CD4-positive, alpha-beta T cell treated with Interleukin-1 beta for 1 hour (primary cell): ENCODE measurements around the gene PDCD6IP.
"Not testable (repeated sequence)": the region's sequence is repeated elsewhere in the genome, so short reads cannot be mapped to it uniquely, and the experiment has no call there.

Source experiments
- DNase-seq, 2 donors: peaks; one replicate each; pipeline ENCODE4 v3.0.0-alpha.2; 2020 to 2022

The PDCD6IP gene

DNA sequence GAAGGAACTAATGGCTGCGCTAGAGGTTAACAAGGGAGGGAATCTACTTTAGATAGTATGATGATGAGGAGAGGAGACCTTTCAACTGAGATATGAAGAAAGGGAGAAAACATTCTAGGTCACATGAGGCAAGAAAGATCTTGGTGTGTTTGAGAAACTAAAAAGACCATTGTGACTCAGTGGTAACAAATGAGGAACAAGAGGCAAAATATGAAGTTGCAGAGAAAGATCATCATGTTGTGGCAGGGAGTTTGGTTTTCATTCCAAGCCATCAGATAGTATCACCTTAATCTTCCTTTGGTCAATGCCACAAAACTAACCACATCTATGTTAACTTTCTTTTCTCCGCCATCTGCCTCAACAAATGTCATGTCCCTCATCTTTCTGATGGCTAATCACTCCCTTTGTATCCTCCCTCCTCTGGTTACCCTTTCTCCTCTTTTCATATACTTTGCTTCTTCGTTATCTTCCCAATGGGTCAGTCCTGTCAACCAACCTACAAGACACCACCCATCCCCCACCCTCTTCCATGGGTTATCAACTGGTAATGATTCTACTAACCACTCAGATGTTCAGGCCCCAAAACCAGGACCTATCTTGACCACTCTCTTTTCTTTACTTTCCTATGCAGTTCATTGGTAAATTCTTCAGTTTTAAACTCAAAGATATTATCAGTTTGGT lies 2.4 kb upstream of the PDCD6IP start:
- no peak for DNase-seq

DNA sequence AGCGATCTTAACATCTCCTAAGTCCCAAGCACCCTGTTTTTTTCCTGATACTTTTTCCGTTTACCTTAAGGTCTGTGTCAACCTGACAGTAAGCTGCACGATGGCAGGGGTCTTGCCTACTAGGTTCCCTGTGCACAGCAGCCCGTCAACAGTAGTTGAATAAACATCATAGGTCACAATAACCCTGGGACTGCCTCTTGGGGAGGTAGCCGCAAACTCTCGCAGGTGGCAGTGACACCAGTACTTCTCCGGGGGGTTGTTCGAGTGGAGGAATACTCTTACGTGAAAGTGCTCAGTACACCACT lies 365 bp upstream of the PDCD6IP start:
- DNase-seq, result no peak

DNA sequence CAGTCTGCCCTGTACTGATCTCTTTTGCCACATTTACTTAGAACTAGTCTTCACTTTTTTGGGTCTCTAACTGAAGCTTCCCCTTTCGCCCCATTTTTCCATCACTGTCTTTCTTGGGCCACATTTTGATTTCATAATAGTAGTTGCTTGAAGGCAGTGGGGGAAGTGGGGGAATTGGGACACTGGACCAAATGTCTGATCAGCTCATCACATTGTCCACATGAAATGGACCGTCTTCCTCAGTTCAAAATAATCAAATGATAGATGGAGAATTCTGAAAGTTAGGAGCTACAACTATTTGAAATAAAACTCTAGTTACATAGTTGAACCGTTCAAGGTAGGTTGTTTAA lies 747 bp downstream of the PDCD6IP start:
- no peak for DNase-seq

DNA sequence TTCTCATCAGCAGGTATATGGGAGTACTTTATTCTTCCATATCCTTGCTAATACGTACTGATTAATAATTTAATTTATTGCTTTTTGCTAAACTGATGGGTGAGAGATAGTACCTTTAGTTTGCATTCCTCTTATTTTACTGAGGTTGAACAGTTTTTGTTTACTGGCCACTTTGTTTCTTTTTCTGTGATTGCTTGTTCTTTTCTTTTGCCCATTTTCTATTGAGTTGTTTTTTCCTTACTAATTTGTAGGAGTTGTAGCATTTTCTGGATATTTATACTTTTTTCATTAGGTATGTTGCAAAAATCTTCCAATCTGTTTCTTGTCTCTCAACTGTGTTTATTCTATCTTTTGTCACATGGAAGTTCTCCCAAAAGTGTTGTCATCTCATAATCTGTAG lies 4.8 kb downstream of the PDCD6IP start:
- DNase-seq, result no peak

DNA sequence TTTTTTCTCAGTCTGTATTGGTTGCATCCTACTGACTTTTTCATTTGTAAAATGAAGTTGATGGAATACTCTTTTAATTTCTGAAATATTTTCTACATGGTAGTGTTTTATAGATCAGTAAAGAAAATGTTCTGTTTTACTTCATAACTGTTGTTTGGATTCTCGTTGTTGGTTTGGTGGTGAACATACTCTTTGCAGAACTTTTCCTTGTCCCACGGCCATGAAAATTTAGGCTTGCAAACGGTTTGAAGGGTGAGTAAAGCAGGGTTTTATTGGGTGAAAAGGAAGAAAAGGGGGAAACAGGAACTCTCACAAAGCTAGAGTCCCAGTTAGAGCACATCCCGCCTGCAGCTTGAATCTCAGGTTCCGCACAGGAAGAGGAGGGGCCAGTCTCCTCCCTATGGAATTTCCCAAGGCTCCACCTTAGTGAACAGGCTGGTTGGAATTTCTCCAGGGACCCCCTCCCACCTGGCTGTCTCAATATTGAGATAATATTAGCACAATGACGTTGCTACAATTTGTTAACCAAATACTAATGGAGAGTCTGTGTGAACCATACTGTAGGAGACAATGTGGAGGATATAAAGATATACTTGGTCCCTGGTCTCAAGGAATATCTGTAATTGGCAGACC lies 5.6 kb downstream of the PDCD6IP start:
- no peak for DNase-seq

DNA sequence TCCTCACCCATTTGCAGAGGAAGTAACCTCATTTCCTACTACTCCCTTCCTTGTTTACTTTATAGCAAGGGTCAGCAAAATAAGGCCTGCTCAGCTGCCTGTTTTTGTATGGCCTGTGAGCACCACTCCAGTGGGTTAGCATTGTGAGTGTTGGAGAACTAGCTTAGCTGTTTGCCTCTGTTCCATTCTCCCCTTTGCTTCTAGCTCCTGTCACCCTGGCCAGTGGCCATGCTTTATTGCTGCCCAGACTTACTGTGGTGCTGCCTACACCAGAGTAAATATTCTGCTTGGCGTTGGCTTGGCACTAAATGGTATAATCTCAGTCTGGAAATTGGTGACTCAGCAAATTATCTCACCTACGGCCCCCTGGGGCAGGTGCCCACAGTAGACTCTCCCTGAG lies 8.8 kb downstream of the PDCD6IP start:
- DNase-seq, result no peak

DNA sequence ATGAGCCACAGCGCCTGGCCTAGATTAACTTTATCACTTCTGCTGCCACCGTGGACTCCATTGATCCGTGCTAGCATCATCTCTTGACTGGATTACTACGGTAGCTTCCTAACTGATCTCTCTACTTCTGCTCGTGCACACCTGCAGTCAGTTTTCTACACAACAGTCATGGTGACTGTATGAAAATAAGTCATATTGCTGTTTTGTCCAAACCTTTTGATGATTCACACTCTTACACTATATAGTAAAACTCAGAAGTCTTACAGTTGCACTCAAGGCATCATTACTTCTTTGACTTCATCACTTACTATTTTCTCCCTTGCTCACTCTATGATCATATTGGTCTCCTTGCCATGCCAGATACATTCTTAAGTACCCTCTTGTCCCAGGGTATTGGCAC lies 10.1 kb downstream of the PDCD6IP start:
- DNase-seq, result no peak

DNA sequence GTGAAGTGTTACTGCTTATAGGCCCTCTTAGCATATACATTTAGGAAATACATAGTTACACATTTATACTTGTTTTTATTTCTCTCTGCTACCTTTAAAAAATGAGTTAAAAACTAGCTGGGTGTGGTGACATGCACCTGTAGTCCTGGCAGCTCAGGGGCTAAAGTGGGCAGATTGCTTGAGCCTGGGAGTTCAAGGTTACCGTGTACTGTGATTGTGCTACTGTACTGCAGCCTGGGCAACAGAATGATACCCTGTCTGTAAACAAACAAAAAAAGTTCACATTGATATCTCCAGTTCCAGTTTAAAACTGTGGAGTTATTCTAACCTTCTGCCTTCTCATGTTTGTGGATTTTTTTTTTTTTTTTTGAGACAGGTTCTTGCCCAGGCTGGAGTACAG lies 12.1 kb downstream of the PDCD6IP start:
- DNase-seq, result no peak

DNA sequence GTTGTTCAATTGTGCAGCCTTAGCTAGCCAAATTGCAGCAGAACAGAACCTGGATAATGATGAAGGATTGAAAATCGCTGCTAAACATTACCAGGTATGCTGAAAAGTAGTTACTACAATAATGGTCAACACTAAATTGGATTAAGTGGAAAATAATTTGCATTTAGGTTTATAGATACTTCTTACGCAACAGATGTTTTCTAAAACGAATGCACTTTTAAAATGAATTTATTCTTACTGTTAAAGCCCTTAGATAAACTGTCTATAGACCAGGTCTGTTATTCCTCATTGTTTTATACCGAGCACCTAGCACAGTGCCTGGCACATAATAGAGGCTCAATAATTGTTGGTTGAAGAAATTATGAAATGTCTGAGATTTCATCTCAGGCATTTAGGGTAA lies 23.6 kb downstream of the PDCD6IP start:
- no peak for DNase-seq

DNA sequence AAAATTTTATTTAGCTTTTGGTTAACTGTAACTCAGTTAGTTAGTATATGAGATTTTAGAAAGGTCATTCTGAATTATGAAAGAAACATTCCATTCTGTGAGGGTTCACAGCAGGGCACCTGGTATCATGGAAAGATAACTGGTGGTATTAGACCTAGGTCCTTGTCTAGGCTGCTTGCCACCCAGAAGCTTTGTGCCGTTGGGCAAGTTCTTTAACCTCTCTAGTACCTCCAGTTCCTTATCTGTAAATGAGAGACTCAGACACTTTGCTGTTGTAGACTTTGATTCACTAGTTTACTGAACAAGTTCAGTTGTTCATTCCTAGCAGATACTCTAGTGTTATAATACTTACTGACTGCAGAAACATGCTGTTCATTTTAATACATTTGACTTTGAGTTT lies 25.4 kb downstream of the PDCD6IP start:
- no peak for DNase-seq

DNA sequence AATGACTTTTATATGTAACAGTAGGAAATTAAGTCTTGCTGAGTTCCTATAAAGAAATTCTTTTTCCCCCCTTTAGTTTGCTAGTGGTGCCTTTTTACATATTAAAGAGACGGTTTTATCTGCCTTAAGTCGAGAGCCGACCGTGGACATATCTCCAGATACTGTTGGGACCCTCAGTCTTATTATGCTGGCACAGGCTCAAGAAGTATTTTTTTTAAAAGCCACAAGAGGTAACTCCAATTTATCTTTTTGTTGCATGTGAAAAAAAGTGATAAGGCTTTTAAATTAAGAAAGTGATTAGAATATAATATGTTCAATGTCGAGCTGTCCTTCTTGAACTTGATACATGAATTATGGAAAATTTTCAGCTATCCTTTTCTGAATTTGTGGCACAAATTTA lies 26.7 kb downstream of the PDCD6IP start:
- DNase-seq, result no peak

DNA sequence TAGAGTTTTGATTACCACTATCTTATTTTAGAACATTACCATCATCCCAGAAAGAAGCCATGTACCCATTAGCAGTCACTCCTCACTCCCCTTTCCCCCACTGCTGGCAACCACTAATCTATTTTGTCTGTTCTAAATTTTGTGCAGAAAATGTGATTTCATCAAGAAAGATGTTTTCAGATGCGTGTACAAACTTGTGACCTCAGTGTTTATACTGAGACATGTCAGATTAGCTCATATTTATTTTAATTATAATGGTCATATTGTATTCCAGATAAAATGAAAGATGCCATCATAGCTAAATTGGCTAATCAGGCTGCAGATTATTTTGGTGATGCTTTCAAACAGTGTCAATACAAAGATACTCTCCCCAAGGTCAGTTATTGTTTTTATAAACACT lies 27.8 kb downstream of the PDCD6IP start:
- no peak for DNase-seq

DNA sequence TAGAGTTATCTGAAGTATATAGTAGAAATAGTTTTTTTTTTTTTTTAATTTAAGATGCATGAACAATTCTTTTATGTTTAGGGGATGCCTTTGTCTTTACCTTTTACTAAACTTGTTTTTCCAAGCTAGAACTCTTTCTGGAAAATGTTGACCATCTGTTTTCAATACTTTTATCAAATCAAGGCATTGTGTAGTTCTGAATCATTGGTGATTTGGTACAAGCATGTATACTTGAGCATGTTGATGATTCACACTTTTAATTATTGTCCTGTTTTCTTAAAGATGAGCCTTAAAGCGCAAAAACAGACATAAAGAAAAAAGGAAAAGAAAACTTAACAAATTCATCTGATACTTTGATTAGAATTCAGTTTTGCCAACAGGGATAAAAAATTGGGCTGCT lies 28.3 kb downstream of the PDCD6IP start:
- no peak for DNase-seq

DNA sequence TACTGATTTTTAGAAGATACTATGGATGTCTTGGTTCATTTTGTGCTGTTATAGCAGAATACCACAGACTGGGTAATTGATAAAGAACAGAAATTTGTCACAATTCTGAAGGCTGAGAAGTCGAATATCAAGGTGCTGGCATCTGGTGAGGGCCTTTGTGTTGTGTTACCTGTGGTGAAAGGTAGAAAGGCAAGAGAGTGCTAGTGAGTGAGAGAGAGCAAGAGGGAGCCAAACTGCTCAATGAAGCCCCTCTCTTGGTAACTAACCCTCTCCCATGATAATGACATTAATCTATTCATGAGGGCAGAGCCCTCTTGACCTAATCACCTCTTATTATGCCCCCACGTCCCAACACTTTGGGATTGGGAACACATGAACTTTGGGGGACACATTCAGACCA lies 31.3 kb downstream of the PDCD6IP start:
- DNase-seq, result no peak

DNA sequence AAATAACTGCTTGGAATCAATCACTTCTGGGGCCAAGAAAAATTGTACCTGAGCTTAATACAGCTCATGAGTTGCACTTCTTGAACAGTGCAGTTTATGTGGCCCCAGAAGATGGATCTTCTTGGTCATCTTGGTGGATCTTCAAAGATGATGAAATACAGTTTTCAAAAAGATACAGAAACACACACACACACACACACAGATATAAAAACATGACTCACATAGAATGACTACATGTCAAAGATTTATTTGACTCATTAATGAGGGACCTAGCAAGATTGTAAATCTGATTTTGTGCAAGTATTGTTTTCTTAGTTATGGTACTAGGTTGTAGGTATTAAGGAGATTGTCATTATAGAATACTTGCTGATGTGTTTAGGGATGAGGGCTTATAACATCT lies 32.6 kb downstream of the PDCD6IP start:
- no peak for DNase-seq

DNA sequence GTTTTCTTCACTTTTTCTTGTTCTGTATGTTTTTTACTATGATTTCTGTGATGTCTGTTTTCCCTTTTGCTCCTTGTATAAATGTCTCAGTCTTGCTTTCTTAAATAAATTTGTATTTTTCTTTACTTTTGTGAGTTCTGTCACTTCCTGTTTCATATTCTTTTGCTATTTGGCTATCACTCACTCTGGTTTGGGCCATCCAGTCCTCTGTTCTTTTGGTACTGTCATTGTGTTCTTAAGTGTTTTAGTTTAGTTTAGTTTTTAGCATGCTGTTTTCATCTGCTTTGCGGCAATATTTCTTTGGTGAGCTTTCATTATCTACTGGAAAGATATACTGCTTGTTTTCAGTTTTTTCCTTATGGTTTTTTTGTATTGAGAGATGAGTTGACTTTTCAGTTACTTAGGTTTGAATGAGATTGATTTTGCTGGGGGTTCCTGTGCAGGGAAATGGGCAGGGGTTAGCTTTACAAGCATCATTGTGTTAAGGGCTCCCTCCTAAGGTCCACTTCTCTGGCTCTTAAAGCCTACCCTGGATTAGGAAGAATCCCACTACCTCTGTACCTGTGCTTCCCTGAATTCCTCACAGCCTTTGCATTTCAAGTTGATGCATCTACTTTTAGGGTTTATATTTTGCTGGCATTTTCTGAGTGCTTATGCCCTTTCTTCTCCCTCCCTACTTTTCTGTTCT lies 35.1 kb downstream of the PDCD6IP start:
- no peak for DNase-seq

DNA sequence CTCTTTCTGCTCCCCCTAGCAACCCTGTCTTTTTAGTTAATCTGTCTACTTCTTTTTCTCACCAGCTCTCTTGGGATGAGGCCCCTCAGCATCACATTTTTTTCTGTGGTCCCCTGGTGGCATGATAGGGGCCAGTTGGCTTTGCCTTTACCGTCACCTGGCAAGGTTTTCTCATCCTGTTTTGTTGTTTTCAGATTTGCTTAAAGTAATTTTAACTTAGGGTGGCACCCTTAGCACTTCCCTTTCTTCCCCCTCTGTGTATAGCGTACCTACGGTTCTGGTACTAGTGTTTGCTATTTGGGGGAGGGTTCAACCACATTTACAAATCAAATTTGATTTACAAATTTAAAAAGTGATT lies 35.6 kb downstream of the PDCD6IP start:
- no peak for DNase-seq

DNA sequence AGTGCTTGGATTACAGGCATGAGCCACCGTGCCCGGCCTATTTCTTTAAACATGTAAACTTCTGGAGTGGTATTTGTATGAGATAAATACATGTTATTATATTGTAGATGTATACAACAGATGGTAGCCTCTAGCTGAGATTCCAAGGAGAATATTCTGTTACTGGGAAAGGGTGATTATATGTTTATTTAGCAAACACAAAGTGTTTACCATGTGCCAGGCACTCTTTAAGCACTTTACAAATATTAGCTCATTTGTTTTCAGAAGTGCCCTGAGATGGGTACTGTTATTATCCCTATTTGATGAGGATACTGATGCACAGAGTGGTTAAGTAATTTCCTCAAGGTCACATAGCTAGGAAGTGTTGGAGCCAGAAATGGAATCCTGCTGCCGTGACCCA lies 38.8 kb downstream of the PDCD6IP start:
- DNase-seq, result not testable (repeated sequence)

DNA sequence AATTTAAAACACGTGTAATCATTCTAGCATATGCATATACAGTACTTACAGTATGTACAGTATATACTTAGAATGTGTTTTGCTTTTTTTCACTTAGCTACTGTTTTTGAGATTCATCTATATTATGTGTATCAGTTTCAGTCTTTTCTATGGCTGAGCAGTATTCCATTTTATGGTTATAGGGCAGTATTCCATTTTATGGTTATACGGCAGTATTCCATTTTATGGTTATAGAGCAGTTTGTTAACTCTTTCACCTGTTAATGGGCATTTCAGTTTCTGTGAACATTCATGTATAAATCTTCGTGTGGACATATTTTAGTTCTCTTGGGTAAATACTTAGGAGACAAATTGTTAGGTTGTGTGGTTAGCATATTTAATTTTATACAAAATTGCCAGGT lies 40.9 kb downstream of the PDCD6IP start:
- no peak for DNase-seq

DNA sequence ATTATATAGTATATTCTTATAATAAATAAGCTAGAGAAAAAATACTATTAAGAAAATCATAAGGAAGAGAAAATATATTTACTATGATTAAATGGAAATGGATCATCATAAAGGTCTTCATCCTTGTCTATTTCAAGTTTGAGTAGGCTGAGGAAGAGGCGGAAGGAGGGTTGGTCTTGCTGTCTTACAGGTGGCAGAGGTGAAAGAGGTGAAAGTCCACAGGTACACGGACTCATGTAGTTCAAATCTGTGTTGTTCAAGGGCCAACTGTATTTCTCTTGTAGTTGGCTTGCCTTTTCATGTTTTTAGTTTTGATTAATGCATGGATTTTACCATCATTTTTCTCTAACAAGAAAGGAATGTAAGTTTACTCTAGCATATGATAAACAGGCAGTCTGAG lies 41.7 kb downstream of the PDCD6IP start:
- no peak for DNase-seq

DNA sequence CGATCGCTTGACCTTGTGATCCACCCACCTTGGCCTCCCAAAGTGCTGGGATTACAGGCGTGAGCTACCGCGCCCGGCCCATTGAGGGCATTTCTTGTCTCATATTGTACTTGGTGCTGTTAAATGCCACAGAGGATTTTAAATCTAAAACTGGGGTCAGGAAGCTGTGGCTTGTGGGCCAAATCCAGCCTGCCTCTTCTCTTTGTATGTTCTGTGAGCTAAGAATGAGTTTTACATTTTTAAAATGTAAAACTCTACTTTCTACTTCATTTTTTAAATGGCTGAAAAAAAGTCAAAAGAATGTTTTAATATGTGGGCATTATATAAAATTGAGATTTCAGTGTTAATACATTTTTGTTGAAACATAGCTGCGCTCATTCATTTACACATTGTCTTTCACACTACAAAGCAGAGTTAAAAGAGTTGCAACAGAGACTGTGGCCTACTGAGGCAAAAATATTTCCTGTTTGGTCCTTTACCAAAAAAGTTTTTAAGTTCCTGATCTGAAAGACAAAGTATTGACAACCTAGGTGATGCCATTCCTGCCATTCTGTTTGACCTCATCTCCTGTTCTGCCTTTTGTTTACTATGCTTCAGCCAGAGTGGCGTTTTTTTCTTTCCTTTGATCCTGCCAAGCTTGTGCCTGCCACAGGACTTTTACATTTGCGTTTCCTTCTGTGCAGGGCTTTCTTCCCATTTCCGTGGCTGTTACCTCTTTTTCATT lies 50.4 kb downstream of the PDCD6IP start:
- peak in 1 of 2 donors; percentile 2 for DNase-seq

DNA sequence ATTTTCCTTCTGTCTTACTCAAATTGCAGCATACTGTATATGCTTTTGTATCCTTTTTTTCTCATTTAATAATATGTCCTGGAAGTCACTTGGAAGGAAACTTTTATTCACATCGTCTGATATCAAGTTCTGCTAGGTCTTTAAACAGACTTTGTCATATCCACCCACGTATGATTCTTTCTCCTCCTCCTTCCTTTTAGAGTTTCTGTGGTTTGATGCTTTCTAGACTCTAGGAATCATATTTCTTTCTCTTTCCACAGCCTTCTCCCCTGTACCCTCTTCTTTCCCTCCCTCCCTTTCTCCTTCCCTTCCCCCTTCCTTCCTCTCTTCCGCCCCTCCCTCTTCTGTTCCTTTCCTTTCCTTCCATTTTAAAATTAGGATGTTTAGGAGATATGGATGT lies 52.2 kb downstream of the PDCD6IP start:
- not testable (repeated sequence) for DNase-seq

DNA sequence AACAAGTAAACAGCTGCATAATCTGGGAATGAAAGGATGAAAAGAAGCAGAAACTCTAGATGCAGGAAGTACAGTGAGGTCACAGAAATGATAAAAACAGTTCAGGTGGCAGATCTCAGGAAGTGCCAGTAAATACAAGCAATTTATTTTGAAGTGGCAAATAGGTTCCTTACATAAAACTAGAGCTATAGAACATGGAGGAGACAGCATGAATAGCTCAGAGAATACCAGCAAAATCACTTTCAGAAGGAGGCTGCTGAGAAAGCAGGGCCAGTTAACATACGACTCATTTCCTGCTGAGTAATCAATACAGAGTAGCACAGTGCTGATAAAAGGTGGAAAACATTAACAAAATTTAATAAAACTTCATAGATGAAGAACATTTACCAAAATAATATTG lies 57.0 kb downstream of the PDCD6IP start:
- not testable (repeated sequence) for DNase-seq

DNA sequence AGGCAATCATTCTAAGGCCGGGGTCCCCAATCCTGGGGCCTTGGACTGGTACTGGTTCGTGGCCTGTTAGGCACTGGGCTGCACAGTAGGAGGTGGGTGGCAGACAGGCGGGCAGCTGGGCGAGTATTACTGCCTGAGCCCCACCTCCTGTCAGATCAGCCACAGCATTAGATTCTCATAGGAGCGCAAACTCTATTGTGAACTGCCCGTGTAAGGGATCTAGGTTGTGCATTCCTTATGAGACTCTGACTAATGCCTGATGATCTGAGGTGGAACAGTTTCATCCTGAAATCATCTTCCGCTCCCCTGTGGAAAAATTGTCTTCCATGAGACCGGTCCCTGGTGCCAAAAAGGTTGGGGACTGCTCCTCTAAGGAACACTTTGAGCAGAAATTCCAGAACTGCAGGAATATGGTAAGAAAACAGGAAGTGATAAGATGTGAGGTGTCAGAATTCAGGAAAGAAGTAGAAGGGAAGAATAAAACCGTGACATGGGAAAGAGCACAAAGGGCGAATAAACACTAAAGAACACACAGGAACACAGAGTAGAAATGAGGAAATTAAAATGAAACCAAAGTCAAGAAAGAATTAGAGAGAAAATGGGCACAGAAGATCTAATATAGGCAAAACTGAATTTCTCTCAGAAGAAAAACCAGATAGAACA lies 57.6 kb downstream of the PDCD6IP start:
- DNase-seq, result no peak
